Activated CD4-positive, alpha-beta T cell treated with anti-CD3 and anti-CD28 coated beads, Interleukin-2, amount 10 ng/mL, durations not matched to agents 7 days and 5 days (primary cell): ENCODE results near the gene BCAP31. TPM values are rescaled to one million over a fixed set of nuclear protein-coding genes. Genes with fewer than 3 reads are reported as not detected.
"Not testable (repeated sequence)": the region's sequence is repeated elsewhere in the genome, so short reads cannot be mapped to it uniquely, and the experiment has no call there.

Source experiments
- CTCF ChIA-PET: fragments of 350-600 bp; sonication (Branson Sonifier 250); formaldehyde crosslinking; loops from one replicate; lab custom pipeline; 2021; ENCODE audit warnings: antibody characterized with exemption; lab: Charles Lee
- POLR2A ChIA-PET: fragments of 350-600 bp; sonication (Branson Sonifier 250); formaldehyde crosslinking; loops from one replicate; lab custom pipeline; 2021; ENCODE audit warnings: antibody characterized with exemption; lab: Charles Lee
- DNase-seq: peaks from one replicate; pipeline ENCODE4 v3.0.0-alpha.2; 2020
- H3K27ac Mint-ChIP-seq: one replicate; pipeline ENCODE4 v1.8.0; 2021; ENCODE audit warnings: mild to moderate bottlenecking, moderate library complexity, mixed read lengths
- H3K27me3 Mint-ChIP-seq: one replicate; pipeline ENCODE4 v1.8.0; 2021; ENCODE audit warnings: mixed read lengths
- H3K36me3 Mint-ChIP-seq: one replicate; pipeline ENCODE4 v1.8.0; 2021; ENCODE audit warnings: low read depth, mixed read lengths
- H3K4me1 Mint-ChIP-seq: one replicate; pipeline ENCODE4 v1.8.0; 2021; ENCODE audit warnings: mixed read lengths
- H3K4me3 Mint-ChIP-seq: one replicate; pipeline ENCODE4 v1.8.0; 2021; ENCODE audit warnings: mild to moderate bottlenecking, moderate library complexity, mixed read lengths
- H3K9me3 Mint-ChIP-seq: one replicate; pipeline ENCODE4 v1.8.0; 2021; ENCODE audit warnings: mixed read lengths
- total RNA-seq, 2 experiments: library from RNA; stranded (reverse); gene quantifications; one replicate each; pipeline ENCODE4 v1.2.3, GENCODE V29; 2021

Gene BCAP31
- total RNA-seq, 2 experiments from 2014 or later, result 142 to 148 TPM

GRCh38 chrX:153692003-153692402 is 32.2 kb downstream of the BCAP31 start:
- POLR2A ChIA-PET, result no interaction called here
- Mint-ChIP-seq H3K27me3 (peaks cover 6% of the 10 kb centered on the region), H3K36me3 (peaks cover 2% of the 10 kb centered on the region), H3K4me3 (no peak overlapping the region), H3K4me1 (no peaks in the 10 kb centered on the region), H3K27ac (no peak overlapping the region), H3K9me3 (no peaks in the 10 kb centered on the region)
- CTCF ChIA-PET, result no interaction called here
- DNase-seq, result no peak

DNA sequence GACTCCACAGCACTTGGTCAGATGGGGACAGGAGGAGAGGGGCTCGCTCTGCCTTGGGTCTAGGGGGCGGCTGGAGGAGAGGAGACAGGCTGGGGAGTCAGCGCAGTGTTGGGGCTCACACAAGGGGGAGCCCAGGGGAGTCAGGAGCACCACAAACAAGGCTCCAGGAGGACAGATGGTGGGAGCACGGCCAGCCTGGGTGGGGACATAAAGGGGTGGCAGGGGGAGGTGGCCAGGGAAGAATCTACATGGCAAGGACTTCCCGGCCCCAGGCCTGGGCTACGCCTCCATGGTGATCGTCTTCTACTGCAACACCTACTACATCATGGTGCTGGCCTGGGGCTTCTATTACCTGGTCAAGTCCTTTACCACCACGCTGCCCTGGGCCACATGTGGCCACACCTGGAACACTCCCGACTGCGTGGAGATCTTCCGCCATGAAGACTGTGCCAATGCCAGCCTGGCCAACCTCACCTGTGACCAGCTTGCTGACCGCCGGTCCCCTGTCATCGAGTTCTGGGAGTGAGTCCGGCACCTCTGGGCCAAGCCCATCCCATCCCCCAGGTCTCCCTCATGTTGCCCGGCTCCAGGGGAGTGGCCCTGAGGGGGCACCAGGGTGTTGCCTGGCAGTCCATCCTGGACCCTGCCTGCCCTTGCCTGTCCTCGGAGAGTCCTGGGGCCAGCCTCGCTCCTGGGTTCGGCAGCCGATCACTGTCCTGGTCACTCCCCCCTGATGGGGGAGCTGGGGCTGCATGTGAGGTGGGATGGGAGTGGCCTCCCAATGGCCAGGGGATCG is 33.0 kb downstream of the BCAP31 start:
- H3K27ac Mint-ChIP-seq, DNase-seq, H3K9me3 Mint-ChIP-seq, H3K4me3 Mint-ChIP-seq, CTCF ChIA-PET, POLR2A ChIA-PET, H3K36me3 Mint-ChIP-seq, H3K4me1 Mint-ChIP-seq: not testable (repeated sequence)
- H3K27me3 Mint-ChIP-seq, result peaks cover 12% of the 10 kb centered on the region

GRCh38 chrX:153690466-153690865 is 33.7 kb downstream of the BCAP31 start:
- H3K4me3 Mint-ChIP-seq, result no peak overlapping the region
- CTCF ChIA-PET, result no interaction called here
- no peaks in the 10 kb centered on the region for H3K36me3 Mint-ChIP-seq
- peaks cover 12% of the 10 kb centered on the region for H3K27me3 Mint-ChIP-seq
- H3K9me3 Mint-ChIP-seq, result no peaks in the 10 kb centered on the region
- no peaks in the 10 kb centered on the region for H3K4me1 Mint-ChIP-seq
- POLR2A ChIA-PET, result no interaction called here
- no peak overlapping the region for H3K27ac Mint-ChIP-seq
- no peak for DNase-seq

DNA sequence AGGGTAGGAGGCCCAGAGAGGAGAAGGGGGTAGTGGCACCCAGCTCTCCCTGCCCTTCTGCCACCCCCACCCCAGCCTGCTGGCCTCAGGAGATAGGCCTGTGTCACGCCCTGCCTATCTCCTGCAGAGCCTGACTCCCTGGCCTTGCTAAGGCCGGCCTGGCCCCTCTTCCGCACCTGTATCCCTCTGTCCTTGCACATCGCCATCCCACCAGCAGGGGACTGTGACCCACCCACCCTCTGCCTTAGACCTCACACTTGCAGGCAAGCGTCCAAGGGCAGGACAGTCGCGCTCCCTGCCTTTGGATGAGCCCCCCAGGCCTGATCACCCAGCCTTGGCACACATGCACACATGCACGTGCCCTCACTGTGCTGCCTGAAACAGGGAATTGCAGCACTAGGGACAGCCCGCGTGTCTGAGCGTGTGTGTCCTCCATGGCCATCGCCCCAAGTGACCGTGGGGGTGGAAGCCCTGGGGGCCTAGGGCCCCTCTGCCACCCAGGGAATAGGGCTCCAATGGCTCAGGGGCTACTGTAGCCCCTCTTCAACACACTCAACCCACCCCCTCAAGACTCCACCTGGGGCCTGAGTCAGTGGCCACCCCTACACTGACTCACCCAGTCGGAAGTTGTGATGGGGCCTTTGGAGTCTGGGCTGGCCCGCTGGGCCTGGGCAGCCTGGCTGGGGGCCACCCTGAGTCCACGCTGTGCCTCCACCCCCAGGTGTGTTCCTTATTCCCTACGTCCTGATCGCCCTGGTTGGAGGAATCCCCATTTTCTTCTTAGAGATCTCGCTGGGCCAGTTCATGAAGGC is 34.3 kb downstream of the BCAP31 start:
- no peaks in the 10 kb centered on the region for H3K36me3 Mint-ChIP-seq
- H3K4me3 Mint-ChIP-seq, result no peak overlapping the region
- H3K27me3 Mint-ChIP-seq, result peaks cover 12% of the 10 kb centered on the region
- no peak for DNase-seq
- CTCF ChIA-PET, result no interaction called here
- POLR2A ChIA-PET, result no interaction called here
- no peak overlapping the region for H3K27ac Mint-ChIP-seq
- H3K4me1 Mint-ChIP-seq, result no peaks in the 10 kb centered on the region
- H3K9me3 Mint-ChIP-seq, result no peaks in the 10 kb centered on the region

DNA sequence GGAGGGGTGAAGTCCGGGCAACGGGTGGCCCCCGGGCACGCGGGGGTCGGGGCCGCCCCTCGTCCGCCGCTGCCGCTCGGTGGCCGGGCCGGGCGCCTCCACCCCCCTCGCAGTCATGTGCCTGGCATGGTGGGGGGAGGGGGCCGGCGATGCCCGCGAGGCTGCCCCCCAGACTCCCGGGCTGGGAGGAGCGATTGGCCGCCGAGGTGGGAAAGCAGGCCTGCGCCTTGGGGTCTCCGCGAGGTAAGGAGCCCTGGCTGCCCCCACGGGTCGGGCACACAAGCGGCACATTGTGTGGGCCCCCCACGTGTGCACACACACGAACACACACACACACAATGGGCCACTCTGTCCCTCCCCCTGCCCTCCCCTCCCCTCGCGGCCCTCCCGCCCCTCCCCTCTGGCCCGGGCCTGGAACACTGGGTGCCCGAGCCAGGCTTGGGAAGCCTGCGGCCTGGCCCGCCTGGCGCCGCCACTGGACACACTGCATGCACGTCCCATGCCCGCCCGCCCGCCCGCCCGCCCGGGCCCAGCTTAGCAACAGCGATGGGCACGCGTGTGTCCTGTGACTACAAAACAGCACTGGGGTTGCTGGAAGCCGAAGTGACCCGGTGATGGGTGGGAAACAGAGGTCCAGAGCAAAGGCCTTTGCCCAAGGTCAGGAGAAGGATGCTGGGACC is 35.1 kb downstream of the BCAP31 start:
- H3K27ac Mint-ChIP-seq, result no peak overlapping the region
- no peaks in the 10 kb centered on the region for H3K4me1 Mint-ChIP-seq
- POLR2A ChIA-PET, result no interaction called here
- no peak for DNase-seq
- H3K27me3 Mint-ChIP-seq, result peaks cover 12% of the 10 kb centered on the region
- H3K36me3 Mint-ChIP-seq, result no peaks in the 10 kb centered on the region
- CTCF ChIA-PET, result no interaction called here
- no peaks in the 10 kb centered on the region for H3K9me3 Mint-ChIP-seq
- H3K4me3 Mint-ChIP-seq, result no peak overlapping the region

DNA sequence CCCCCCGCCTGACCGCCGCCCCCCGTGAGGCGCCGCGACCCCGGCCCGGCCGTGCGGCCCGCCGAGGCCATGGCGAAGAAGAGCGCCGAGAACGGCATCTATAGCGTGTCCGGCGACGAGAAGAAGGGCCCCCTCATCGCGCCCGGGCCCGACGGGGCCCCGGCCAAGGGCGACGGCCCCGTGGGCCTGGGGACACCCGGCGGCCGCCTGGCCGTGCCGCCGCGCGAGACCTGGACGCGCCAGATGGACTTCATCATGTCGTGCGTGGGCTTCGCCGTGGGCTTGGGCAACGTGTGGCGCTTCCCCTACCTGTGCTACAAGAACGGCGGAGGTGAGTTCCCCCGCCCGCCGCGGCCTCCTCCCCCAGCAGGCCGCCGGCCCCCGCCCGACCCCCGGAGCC is 35.7 kb downstream of the BCAP31 start:
- CTCF ChIA-PET, result no interaction called here
- Mint-ChIP-seq H3K9me3 (no peaks in the 10 kb centered on the region), H3K27ac (no peak overlapping the region), H3K4me3 (no peak overlapping the region), H3K27me3 (peaks cover 14% of the 10 kb centered on the region), H3K36me3 (no peaks in the 10 kb centered on the region), H3K4me1 (no peaks in the 10 kb centered on the region)
- DNase-seq, result no peak
- POLR2A ChIA-PET, result no interaction called here

GRCh38 chrX:153688071-153688470 is 36.1 kb downstream of the BCAP31 start:
- H3K9me3 Mint-ChIP-seq, result no peaks in the 10 kb centered on the region
- no peaks in the 10 kb centered on the region for H3K36me3 Mint-ChIP-seq
- H3K27ac Mint-ChIP-seq, result no peak overlapping the region
- peaks cover 14% of the 10 kb centered on the region for H3K27me3 Mint-ChIP-seq
- ChIA-PET CTCF (interaction anchor here (0.6 kb wide), 1 partner anchor 90 kb away, joined by 4 read pairs; no protein-coding TSS in a partner anchor), POLR2A (no interaction called here)
- H3K4me1 Mint-ChIP-seq, result no peaks in the 10 kb centered on the region
- H3K4me3 Mint-ChIP-seq, result no peak overlapping the region
- DNase-seq, result no peak

DNA sequence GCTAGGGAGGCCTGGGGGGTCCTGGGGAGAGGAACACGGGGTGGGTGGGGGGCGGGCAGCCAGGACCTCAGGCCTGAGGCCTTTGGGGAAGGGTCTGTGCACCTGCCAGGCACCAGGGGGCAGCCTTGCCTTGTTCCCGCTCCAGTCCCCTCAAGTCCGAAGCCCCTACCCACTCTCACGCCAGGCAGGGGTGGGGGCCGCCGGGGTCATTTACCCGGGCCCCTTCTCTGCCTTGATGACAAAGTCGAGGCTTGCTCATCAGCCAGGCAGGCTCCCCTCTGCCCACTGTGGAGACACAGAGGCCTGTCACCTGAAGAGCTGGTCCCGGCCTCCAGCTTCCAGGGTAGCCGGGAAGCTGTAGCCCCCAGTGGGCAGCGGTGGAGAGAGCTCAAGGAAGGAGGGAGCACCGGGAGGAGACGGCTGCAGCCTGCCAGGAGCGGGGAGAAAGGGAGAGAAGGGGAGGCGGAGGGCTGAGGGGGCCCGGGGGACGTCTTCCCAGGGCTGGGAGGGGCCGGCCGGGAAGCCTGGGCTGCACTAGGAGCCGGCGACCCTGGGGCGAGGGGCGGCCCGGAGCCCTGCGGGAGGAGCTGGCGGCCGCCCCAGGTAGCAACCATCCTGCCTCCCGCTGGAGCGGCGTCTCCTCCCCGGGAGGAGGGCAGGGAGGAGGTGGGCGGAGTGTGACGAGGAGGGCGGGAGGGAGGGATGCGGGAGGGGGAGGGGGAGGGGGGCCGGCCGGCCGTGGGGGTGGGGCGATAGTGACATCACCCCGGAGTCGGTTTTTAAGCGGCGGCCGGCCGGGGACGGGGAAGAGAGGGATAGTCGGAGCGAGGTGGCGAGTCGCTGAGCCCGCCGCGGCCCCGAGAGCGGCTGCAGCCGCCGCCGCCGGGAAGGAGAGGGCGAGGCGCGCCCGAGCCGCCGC is 36.8 kb downstream of the BCAP31 start, which contains the start of gene SLC6A8:
TSS of gene SLC6A8 (plus strand) at position 806 of the 919 bp plus-strand sequence. CDS start 649 bp downstream, outside the sequence.
- Mint-ChIP-seq H3K36me3 (no peaks in the 10 kb centered on the region), H3K4me1 (no peaks in the 10 kb centered on the region), H3K27ac (peak within 1 kb of the TSS; percentile 66), H3K4me3 (peak within 1 kb of the TSS; percentile 65), H3K27me3 (peaks cover 14% of the 10 kb centered on the region), H3K9me3 (no peaks in the 10 kb centered on the region)
- peak; percentile 22 for DNase-seq
- CTCF ChIA-PET, result interaction anchor here (0.6 kb wide), 1 partner anchor 89 kb away, joined by 4 read pairs; no protein-coding TSS in a partner anchor
- POLR2A ChIA-PET, result no interaction called here

- H3K27ac Mint-ChIP-seq, result no peak overlapping the region
- POLR2A ChIA-PET, result no interaction called here
- H3K4me3 Mint-ChIP-seq, result no peak overlapping the region
- H3K4me1 Mint-ChIP-seq, result no peaks in the 10 kb centered on the region
- no peak for DNase-seq
- no peaks in the 10 kb centered on the region for H3K36me3 Mint-ChIP-seq
- peaks cover 14% of the 10 kb centered on the region for H3K27me3 Mint-ChIP-seq
- CTCF ChIA-PET, result no interaction called here
- no peaks in the 10 kb centered on the region for H3K9me3 Mint-ChIP-seq
Measured at GRCh38 chrX:153686711-153687110, 37.5 kb downstream of the BCAP31 start.

GRCh38 chrX:153685751-153686696 is 38.2 kb downstream of the BCAP31 start:
- Mint-ChIP-seq H3K9me3 (no peaks in the 10 kb centered on the region), H3K27me3 (peaks cover 14% of the 10 kb centered on the region), H3K36me3 (no peaks in the 10 kb centered on the region), H3K4me1 (no peaks in the 10 kb centered on the region), H3K4me3 (no peak overlapping the region), H3K27ac (no peak overlapping the region)
- ChIA-PET CTCF (interaction anchor here (0.5 to 0.7 kb wide), 2 partner anchors 77 to 312 kb away, joined by 3 to 4 read pairs; no protein-coding TSS in a partner anchor), POLR2A (no interaction called here)
- DNase-seq, result no peak

DNA sequence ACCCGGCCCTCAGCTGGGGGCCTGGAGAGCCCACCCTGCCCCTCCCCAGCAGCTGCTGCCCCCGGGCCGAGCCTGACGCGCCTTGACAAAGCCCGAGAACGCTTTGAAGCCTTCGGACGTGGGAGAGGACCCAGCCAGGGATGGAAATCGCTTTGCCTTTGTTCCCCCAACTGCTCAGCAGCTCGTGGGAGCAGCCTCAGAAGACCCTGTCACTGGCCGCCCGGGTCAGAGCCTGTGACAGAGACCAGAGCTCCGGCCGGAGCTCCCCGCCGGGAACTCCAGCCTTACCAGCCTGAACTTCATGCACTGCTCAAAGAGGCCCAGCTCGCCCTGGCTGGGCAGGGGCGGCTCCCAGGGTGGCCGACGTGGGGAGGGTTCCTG is 39.0 kb downstream of the BCAP31 start:
- no peaks in the 10 kb centered on the region for H3K9me3 Mint-ChIP-seq
- H3K27ac Mint-ChIP-seq, result no peak overlapping the region
- no peak overlapping the region for H3K4me3 Mint-ChIP-seq
- POLR2A ChIA-PET, result no interaction called here
- CTCF ChIA-PET, result interaction anchor here (1.0 to 1.2 kb wide), 2 partner anchors 11 to 78 kb away, joined by 3 read pairs; no protein-coding TSS in a partner anchor
- H3K27me3 Mint-ChIP-seq, result peaks cover 17% of the 10 kb centered on the region
- no peaks in the 10 kb centered on the region for H3K36me3 Mint-ChIP-seq
- DNase-seq, result no peak
- H3K4me1 Mint-ChIP-seq, result no peaks in the 10 kb centered on the region
